PC-3 (cell line): ENCODE results near the gene UGT1A3. TPM values are rescaled to one million over a fixed set of nuclear protein-coding genes. Genes with fewer than 3 reads are reported as not detected.

ENCODE experiments used
- ATAC-seq: fragments of 200-7000 bp; cut with Tn5 transposase; 2 replicates; pipeline ENCODE4 v1.9.1; 2020; ENCODE audit warnings: mild to moderate bottlenecking, moderate library complexity
- BruUV-seq: library from RNA; stranded (reverse); fragments of 400-500 nt; replicated peaks from 2 replicates; lab custom pipeline; 2021; lab: Mats Ljungman, UMichigan
- CTCF ChIA-PET: fragments of 300-600 bp; sonication (Branson Sonifier 250); formaldehyde crosslinking; loops from one replicate; lab custom pipeline; 2022; ENCODE audit warnings: antibody characterized with exemption; lab: Charles Lee
- POLR2A ChIA-PET: fragments of 300-600 bp; sonication (Branson Sonifier 250); formaldehyde crosslinking; loops from one replicate; lab custom pipeline; 2022; ENCODE audit warnings: antibody characterized with exemption; ENCODE audit not compliant: unreplicated experiment; lab: Charles Lee
- DNase-seq: peaks from one replicate; pipeline ENCODE4 v3.0.0-alpha.2; 2015
- H2AFZ ChIP-seq: fragments of 300-600 bp; sonication (generic); 2 replicates; pipeline ENCODE4 v1.6.0; 2016; ENCODE audit warnings: antibody characterized with exemption, low read length
- H3F3A ChIP-seq: fragments of 300-600 bp; sonication (generic); one replicate; pipeline ENCODE4 v1.6.0; 2017; ENCODE audit warnings: antibody characterized with exemption, low read length, control low read depth, mild to moderate bottlenecking; ENCODE audit not compliant: unreplicated experiment
- H3K27ac ChIP-seq: fragments of 300-600 bp; sonication (generic); 2 replicates; pipeline ENCODE4 v1.5.1; 2016; ENCODE audit warnings: mild to moderate bottlenecking, low read length
- H3K27me3 ChIP-seq: fragments of 300-600 bp; sonication (generic); 2 replicates; pipeline ENCODE4 v1.6.1; 2016; ENCODE audit warnings: low read length, mixed read lengths
- H3K36me3 ChIP-seq: fragments of 300-600 bp; sonication (generic); 2 replicates; pipeline ENCODE4 v1.6.1; 2016; ENCODE audit warnings: low read depth, mixed run types, low read length, mixed read lengths
- H3K4me1 ChIP-seq: fragments of 300-600 bp; sonication (generic); 2 replicates; pipeline ENCODE4 v1.5.1; 2016; ENCODE audit warnings: low read length; ENCODE audit not compliant: insufficient read depth
- H3K4me2 ChIP-seq: fragments of 300-600 bp; sonication (generic); 2 replicates; pipeline ENCODE4 v1.6.0; 2016; ENCODE audit warnings: low read length
- H3K4me3 ChIP-seq: fragments of 300-600 bp; sonication (generic); 2 replicates; pipeline ENCODE4 v1.5.1; 2016; ENCODE audit warnings: mild to moderate bottlenecking, low read length, mixed read lengths
- H3K79me2 ChIP-seq: fragments of 300-600 bp; sonication (generic); 2 replicates; pipeline ENCODE4 v1.6.1; 2017; ENCODE audit warnings: low read length, mixed read lengths
- H3K9ac ChIP-seq: fragments of 300-600 bp; sonication (generic); 2 replicates; pipeline ENCODE4 v1.6.0; 2016; ENCODE audit warnings: mild to moderate bottlenecking, low read length
- H3K9me2 ChIP-seq: fragments of 300-600 bp; sonication (generic); replicated peaks from 2 replicates; pipeline ENCODE4 v1.6.1; 2016; ENCODE audit warnings: mixed run types, low read length, mixed read lengths
- H3K9me3 ChIP-seq: fragments of 300-600 bp; sonication (generic); 2 replicates; pipeline ENCODE4 v1.6.1; 2016; ENCODE audit warnings: low read length, mixed read lengths
- H4K20me1 ChIP-seq: fragments of 300-600 bp; sonication (generic); 2 replicates; pipeline ENCODE4 v1.6.1; 2016; ENCODE audit warnings: low read length, mixed read lengths
- CTCF ChIP-seq: fragments of 300-600 bp; sonication (generic); conservative IDR thresholded peaks from 2 replicates; pipeline ENCODE4 v1.5.1; 2017; ENCODE audit warnings: antibody characterized with exemption, low read depth, mild to moderate bottlenecking, low read length
- EZH2 ChIP-seq: fragments of 300-600 bp; sonication (generic); IDR thresholded peaks from one replicate; pipeline ENCODE4 v1.6.1; 2017; ENCODE audit warnings: antibody characterized with exemption, mild to moderate bottlenecking, low read length; ENCODE audit not compliant: unreplicated experiment
- EZH2phosphoT487 ChIP-seq: fragments of 300-600 bp; sonication (generic); IDR thresholded peaks from 2 replicates; pipeline ENCODE4 v1.6.1; 2018; ENCODE audit warnings: mild to moderate bottlenecking, antibody characterized with exemption, low read length, borderline replicate concordance
- intact Hi-C: fragments of 100-400 bp; cut with micrococcal nuclease; formaldehyde crosslinking; loops from 2 replicates; pipeline ENCODE4 v1.9.0; 2023
- total RNA-seq: library from RNA; depleted of rRNA; stranded (reverse); fragments of >200 nt; gene quantifications from 2 replicates; pipeline ENCODE4 v1.2.3, GENCODE V29; 2014

Gene UGT1A3
- total RNA-seq, 1 experiment from 2014 or later: not detected

- no peak for ATAC-seq
- no peaks in the 10 kb centered on the region for H4K20me1 ChIP-seq
- CTCF ChIA-PET: no interaction called here
Measured at GRCh38 chr2:233772583-233772982, 43.7 kb downstream of the UGT1A3 start.

GRCh38 chr2:233773854-233774253, 45.0 kb downstream of the UGT1A3 start:
- H3K9ac ChIP-seq: no peak overlapping the region
- TF ChIP-seq EZH2 (no peak), EZH2phosphoT487 (no peak), CTCF (no peak)
- no peaks in the 10 kb centered on the region for H3K27me3 ChIP-seq
- H3F3A ChIP-seq: no peaks in the 10 kb centered on the region
- intact Hi-C loops: no loop called here
- no peak overlapping the region for H3K27ac ChIP-seq
- no peaks in the 10 kb centered on the region for H3K9me3 ChIP-seq
- H3K9me2 ChIP-seq: no peaks in the 10 kb centered on the region
- ChIA-PET POLR2A (no interaction called here), CTCF (no interaction called here)
- DNase-seq: no peak
- H3K4me1 ChIP-seq: no peaks in the 10 kb centered on the region
- H3K36me3 ChIP-seq: no peaks in the 10 kb centered on the region
- H2AFZ ChIP-seq: no peak overlapping the region
- no peaks in the 10 kb centered on the region for H3K79me2 ChIP-seq
- H4K20me1 ChIP-seq: no peaks in the 10 kb centered on the region
- no peak for ATAC-seq
- H3K4me3 ChIP-seq: no peak overlapping the region
- no TSS peak for BruUV-seq
- no peak overlapping the region for H3K4me2 ChIP-seq

More at GRCh38 chr2:233772583-233772982, 43.7 kb downstream of the UGT1A3 start:
- H3K9me3 ChIP-seq: no peaks in the 10 kb centered on the region
- H3K4me3 ChIP-seq: no peak overlapping the region
- no peak overlapping the region for H3K27ac ChIP-seq
- intact Hi-C loops: no loop called here
- DNase-seq: no peak
- no peak overlapping the region for H2AFZ ChIP-seq
- H3K27me3 ChIP-seq: no peaks in the 10 kb centered on the region
- no peaks in the 10 kb centered on the region for H3K79me2 ChIP-seq
- TF ChIP-seq EZH2phosphoT487 (no peak), CTCF (no peak), EZH2 (no peak)
- H3K36me3 ChIP-seq: no peaks in the 10 kb centered on the region
- H3K9ac ChIP-seq: no peak overlapping the region
- no peak overlapping the region for H3K4me2 ChIP-seq
- POLR2A ChIA-PET: no interaction called here
- no TSS peak for BruUV-seq
- no peaks in the 10 kb centered on the region for H3K9me2 ChIP-seq
- no peaks in the 10 kb centered on the region for H3K4me1 ChIP-seq
- H3F3A ChIP-seq: no peaks in the 10 kb centered on the region

GRCh38 chr2:233775414-233775813, 46.6 kb downstream of the UGT1A3 start:
- no TSS peak for BruUV-seq
- no peak overlapping the region for H3K27ac ChIP-seq
- H2AFZ ChIP-seq: no peak overlapping the region
- CTCF ChIA-PET: no interaction called here
- no peaks in the 10 kb centered on the region for H3K4me1 ChIP-seq
- no peaks in the 10 kb centered on the region for H3K36me3 ChIP-seq
- no peak overlapping the region for H3K4me3 ChIP-seq
- no peaks in the 10 kb centered on the region for H3F3A ChIP-seq
- DNase-seq (no peak), ATAC-seq (no peak)
- no peaks in the 10 kb centered on the region for H3K79me2 ChIP-seq
- no peaks in the 10 kb centered on the region for H3K27me3 ChIP-seq
- H3K9me3 ChIP-seq: no peaks in the 10 kb centered on the region
- H3K9me2 ChIP-seq: no peaks in the 10 kb centered on the region
- H3K4me2 ChIP-seq: no peak overlapping the region
- H3K9ac ChIP-seq: no peak overlapping the region
- intact Hi-C loops: no loop called here
- POLR2A ChIA-PET: interaction anchor here (0.6 kb wide), 1 partner anchor 1507 kb away, joined by 6 read pairs; no protein-coding TSS in a partner anchor
- no peaks in the 10 kb centered on the region for H4K20me1 ChIP-seq
- TF ChIP-seq EZH2 (no peak), CTCF (no peak), EZH2phosphoT487 (no peak)
